Activated naive CD8-positive, alpha-beta T cell treated with anti-CD3 and anti-CD28 coated beads, Interleukin-2, amount 50 U/mL, for 24 hours (primary cell): ENCODE data around the gene SMARCD1.
A peak's percentile ranks its signal among the peaks of the same experiment; 100 is the strongest.
"Not testable (repeated sequence)": the region's sequence is repeated elsewhere in the genome, so short reads cannot be mapped to it uniquely, and the experiment has no call there.

Source experiments
- ATAC-seq: fragments of 150-1000 bp; cut with Tn5 transposase; one replicate; pipeline ENCODE4 v1.10.0; 2021
- DNase-seq: peaks from one replicate; pipeline ENCODE4 v3.0.0; 2021
- H3K27ac Mint-ChIP-seq: one replicate; pipeline ENCODE4 v1.8.0; 2021; ENCODE audit warnings: mild to moderate bottlenecking, mixed read lengths
- H3K27me3 Mint-ChIP-seq: one replicate; pipeline ENCODE4 v1.8.0; 2021; ENCODE audit warnings: mixed read lengths
- H3K36me3 Mint-ChIP-seq: one replicate; pipeline ENCODE4 v1.8.0; 2021; ENCODE audit warnings: low read depth, mixed read lengths
- H3K4me1 Mint-ChIP-seq: one replicate; pipeline ENCODE4 v1.8.0; 2021; ENCODE audit warnings: mixed read lengths
- H3K4me3 Mint-ChIP-seq: one replicate; pipeline ENCODE4 v1.8.0; 2021; ENCODE audit warnings: mild to moderate bottlenecking, moderate library complexity, mixed read lengths
- H3K9me3 Mint-ChIP-seq: one replicate; pipeline ENCODE4 v1.8.0; 2021; ENCODE audit warnings: mixed read lengths

The SMARCD1 gene

GRCh38 chr12:50078281-50078680 lies 6.9 kb upstream of the SMARCD1 start:
- H3K36me3 Mint-ChIP-seq = no peaks in the 10 kb centered on the region
- H3K27me3 Mint-ChIP-seq = no peaks in the 10 kb centered on the region
- H3K4me1 Mint-ChIP-seq = peaks cover 7% of the 10 kb centered on the region
- no peaks in the 10 kb centered on the region for H3K9me3 Mint-ChIP-seq
- H3K4me3 Mint-ChIP-seq = no peak overlapping the region
- no peak for ATAC-seq
- no peak for DNase-seq
- H3K27ac Mint-ChIP-seq = no peak overlapping the region

GRCh38 chr12:50079771-50080170 lies 5.4 kb upstream of the SMARCD1 start:
- Mint-ChIP-seq H3K4me3 (no peak overlapping the region), H3K4me1 (peaks cover 15% of the 10 kb centered on the region), H3K27ac (no peak overlapping the region), H3K9me3 (no peaks in the 10 kb centered on the region), H3K27me3 (no peaks in the 10 kb centered on the region), H3K36me3 (no peaks in the 10 kb centered on the region)
- DNase-seq (no peak), ATAC-seq (no peak)

DNA sequence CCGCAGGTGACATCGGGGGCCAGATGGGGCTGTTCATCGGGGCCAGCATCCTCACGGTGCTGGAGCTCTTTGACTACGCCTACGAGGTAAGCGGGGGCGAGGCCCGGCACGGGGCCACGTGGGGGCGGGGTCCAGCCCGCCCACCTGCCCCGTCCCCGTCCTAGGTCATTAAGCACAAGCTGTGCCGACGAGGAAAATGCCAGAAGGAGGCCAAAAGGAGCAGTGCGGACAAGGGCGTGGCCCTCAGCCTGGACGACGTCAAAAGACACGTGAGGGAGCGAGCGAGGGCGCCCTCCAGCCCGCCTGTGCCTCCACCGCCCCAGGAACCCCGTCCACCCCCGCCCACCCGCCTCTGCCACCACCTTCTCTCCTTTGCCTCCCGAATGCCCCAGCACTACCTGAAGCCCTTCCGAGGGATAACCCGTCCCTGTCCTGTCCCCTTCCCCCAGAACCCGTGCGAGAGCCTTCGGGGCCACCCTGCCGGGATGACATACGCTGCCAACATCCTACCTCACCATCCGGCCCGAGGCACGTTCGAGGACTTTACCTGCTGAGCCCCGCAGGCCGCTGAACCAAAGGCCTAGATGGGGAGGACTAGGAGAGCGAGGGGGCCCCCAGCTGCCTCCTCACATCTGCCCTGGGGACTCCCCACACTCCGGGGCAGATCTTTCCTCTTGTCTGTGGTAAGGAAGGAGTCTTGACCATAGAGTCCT lies 3.9 kb upstream of the SMARCD1 start:
- no peak overlapping the region for H3K4me3 Mint-ChIP-seq
- no peaks in the 10 kb centered on the region for H3K36me3 Mint-ChIP-seq
- DNase-seq (no peak), ATAC-seq (no peak)
- peaks cover 23% of the 10 kb centered on the region for H3K4me1 Mint-ChIP-seq
- H3K27me3 Mint-ChIP-seq = no peaks in the 10 kb centered on the region
- H3K27ac Mint-ChIP-seq = no peak overlapping the region
- H3K9me3 Mint-ChIP-seq = no peaks in the 10 kb centered on the region

GRCh38 chr12:50082644-50083043 lies 2.5 kb upstream of the SMARCD1 start:
- Mint-ChIP-seq H3K27ac (peak overlapping the region; percentile 9), H3K9me3 (no peaks in the 10 kb centered on the region), H3K4me3 (no peak overlapping the region), H3K36me3 (peaks cover 4% of the 10 kb centered on the region), H3K27me3 (no peaks in the 10 kb centered on the region), H3K4me1 (peaks cover 35% of the 10 kb centered on the region)
- DNase-seq (no peak), ATAC-seq (peak; percentile 27)

DNA sequence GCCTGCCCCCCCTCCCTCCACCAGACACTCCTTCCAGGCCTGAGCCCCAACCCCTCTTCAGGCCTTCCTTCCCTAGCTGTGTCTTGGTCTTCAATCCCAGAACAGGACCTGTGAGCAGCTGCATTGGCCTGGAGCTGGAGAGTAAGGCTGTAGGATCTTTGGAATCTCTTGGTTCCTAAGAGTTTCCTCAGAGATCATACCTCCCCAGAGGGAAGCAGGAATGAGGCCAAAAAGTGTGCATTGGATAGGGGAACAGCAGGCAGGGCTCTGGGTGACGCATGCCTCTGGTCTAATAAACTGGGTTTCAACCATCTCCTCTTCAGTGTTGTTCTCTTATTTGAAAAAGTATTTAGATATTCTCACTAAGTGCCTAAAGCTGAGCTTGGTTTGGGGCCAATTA lies 1.8 kb upstream of the SMARCD1 start:
- ATAC-seq (no peak), DNase-seq (no peak)
- peak overlapping the region; percentile 70 for H3K4me3 Mint-ChIP-seq
- H3K4me1 Mint-ChIP-seq = peaks cover 41% of the 10 kb centered on the region
- H3K36me3 Mint-ChIP-seq = peaks cover 4% of the 10 kb centered on the region
- H3K27me3 Mint-ChIP-seq = no peaks in the 10 kb centered on the region
- H3K27ac Mint-ChIP-seq = peak overlapping the region; percentile 83
- H3K9me3 Mint-ChIP-seq = no peaks in the 10 kb centered on the region

DNA sequence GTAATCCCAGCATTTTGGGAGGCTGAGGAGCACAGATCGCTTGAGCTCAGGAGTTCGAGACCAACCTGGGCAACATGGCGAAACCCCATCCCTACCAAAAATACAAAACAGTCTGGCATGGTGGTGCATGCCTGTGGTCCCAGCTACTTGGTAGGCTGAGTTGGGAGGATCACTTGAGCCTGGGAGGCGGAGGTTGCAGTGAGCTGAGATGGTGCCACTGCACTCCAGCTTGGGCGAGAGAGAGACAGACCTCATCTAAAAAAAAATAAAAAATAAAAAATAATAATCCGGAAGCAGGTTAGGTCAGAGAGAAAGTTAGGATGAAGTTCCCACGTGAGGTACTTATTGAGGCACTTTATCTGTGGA lies 750 bp upstream of the SMARCD1 start:
- not testable (repeated sequence) for H3K27me3 Mint-ChIP-seq, ATAC-seq, H3K9me3 Mint-ChIP-seq, DNase-seq
- Mint-ChIP-seq H3K4me1 (peaks cover 45% of the 10 kb centered on the region), H3K4me3 (peak overlapping the region; percentile 91), H3K27ac (peak overlapping the region; percentile 96), H3K36me3 (peaks cover 13% of the 10 kb centered on the region)

DNA sequence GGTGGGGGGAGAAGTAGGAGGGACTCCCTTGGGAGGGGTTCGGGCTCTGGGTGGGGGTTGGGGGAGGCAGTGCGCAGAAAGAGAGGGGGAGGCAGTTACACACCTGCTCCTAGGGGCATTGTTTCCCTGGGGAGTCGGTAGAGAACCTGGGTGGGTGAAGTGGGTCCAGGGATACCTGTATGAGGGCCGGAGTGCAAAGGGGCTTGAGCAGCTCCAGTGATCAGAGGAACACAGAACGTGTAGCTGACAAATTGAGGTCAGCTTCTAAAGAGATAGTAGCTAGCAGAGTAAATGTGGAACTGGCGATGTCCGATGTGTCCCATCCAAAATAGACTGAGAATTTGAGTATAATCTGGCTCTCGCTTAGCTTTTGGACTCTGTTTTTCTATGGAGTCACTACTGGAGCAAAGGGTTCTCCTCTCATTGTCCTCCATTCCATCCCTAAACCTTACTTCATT lies 502 bp downstream of the SMARCD1 start:
- H3K27me3 Mint-ChIP-seq = no peaks in the 10 kb centered on the region
- peak overlapping the region; percentile 91 for H3K4me3 Mint-ChIP-seq
- peak overlapping the region; percentile 81 for H3K27ac Mint-ChIP-seq
- peaks cover 45% of the 10 kb centered on the region for H3K4me1 Mint-ChIP-seq
- DNase-seq (no peak), ATAC-seq (no peak)
- H3K9me3 Mint-ChIP-seq = no peaks in the 10 kb centered on the region
- H3K36me3 Mint-ChIP-seq = peaks cover 23% of the 10 kb centered on the region

GRCh38 chr12:50086148-50086547 lies 1.0 kb downstream of the SMARCD1 start:
- Mint-ChIP-seq H3K27me3 (no peaks in the 10 kb centered on the region), H3K36me3 (peaks cover 26% of the 10 kb centered on the region), H3K27ac (peak overlapping the region; percentile 81), H3K9me3 (no peaks in the 10 kb centered on the region), H3K4me1 (peaks cover 45% of the 10 kb centered on the region), H3K4me3 (peak overlapping the region; percentile 91)
- no peak for DNase-seq
- no peak for ATAC-seq

- Mint-ChIP-seq H3K36me3 (peaks cover 31% of the 10 kb centered on the region), H3K9me3 (no peaks in the 10 kb centered on the region), H3K27me3 (no peaks in the 10 kb centered on the region), H3K4me1 (peaks cover 45% of the 10 kb centered on the region), H3K27ac (peak overlapping the region; percentile 60), H3K4me3 (peak overlapping the region; percentile 3)
- ATAC-seq (no peak), DNase-seq (no peak)
Observed at GRCh38 chr12:50087151-50087550, 2.0 kb downstream of the SMARCD1 start.

DNA sequence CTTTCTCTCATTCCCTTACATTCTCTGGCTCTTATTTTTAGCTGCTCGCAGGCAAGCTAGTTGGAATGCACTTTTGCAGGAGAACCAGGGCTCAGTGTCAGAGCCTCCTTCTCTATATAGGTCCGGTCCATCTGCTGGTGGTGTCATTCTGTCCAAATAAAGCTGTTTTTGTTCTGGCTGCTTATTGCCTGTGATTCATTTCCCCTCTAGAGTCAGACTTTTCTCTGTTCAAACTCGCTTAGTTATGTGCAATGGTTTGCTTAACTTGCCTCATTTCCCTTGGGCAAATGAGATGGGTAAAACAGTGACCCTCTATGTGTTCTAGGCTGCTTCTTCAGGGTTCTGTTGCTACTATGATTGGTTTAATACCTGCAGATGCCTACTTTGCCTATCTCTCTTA lies 2.9 kb downstream of the SMARCD1 start:
- H3K36me3 Mint-ChIP-seq = peaks cover 34% of the 10 kb centered on the region
- ATAC-seq (no peak), DNase-seq (no peak)
- H3K27ac Mint-ChIP-seq = peak overlapping the region; percentile 23
- no peaks in the 10 kb centered on the region for H3K27me3 Mint-ChIP-seq
- H3K4me1 Mint-ChIP-seq = peaks cover 39% of the 10 kb centered on the region
- H3K4me3 Mint-ChIP-seq = no peak overlapping the region
- no peaks in the 10 kb centered on the region for H3K9me3 Mint-ChIP-seq

DNA sequence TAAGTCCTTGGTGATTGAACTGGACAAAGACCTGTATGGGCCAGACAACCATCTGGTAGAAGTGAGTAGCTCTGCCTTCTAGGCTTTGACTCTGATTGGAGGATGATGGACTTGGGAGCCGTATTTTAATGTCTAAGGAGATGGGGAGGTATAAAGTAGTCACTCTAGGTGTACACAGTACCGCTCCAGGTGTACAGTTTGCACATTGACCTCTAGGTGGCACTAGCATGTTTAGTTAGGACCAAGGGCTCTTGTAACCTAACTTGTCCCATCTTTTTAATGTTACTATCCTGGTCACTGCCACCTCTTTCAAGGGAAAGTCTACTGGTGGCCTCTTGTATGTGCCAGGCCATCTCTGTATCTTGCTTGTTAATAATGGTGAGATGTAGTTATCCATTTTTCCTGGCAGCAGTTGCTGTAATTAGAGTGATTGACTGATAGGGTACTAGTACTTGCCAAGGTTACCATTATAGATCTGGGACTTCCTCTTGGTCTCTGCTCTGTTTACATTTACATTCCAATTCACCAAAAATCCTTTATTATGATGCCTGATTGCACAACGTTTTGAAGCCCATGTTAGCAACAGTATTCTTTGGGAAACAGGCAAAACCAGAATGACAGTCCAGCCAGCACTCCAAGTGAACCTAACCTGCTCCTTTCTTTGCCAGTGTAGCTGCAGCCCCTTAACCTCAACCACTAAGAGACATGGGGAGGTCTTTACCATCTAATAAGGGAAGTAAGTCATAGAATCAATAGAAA lies 3.6 kb downstream of the SMARCD1 start:
- Mint-ChIP-seq H3K27me3 (no peaks in the 10 kb centered on the region), H3K36me3 (peaks cover 34% of the 10 kb centered on the region), H3K4me3 (no peak overlapping the region), H3K27ac (peak overlapping the region; percentile 14), H3K9me3 (no peaks in the 10 kb centered on the region), H3K4me1 (peaks cover 33% of the 10 kb centered on the region)
- DNase-seq = peak; percentile 54
- peak; percentile 31 for ATAC-seq

- ATAC-seq = no peak
- no peaks in the 10 kb centered on the region for H3K27me3 Mint-ChIP-seq
Observed at GRCh38 chr12:50089730-50090129, 4.6 kb downstream of the SMARCD1 start.

GRCh38 chr12:50090391-50090790 lies 5.2 kb downstream of the SMARCD1 start:
- DNase-seq (no peak), ATAC-seq (no peak)
- H3K27ac Mint-ChIP-seq = no peak overlapping the region
- H3K4me1 Mint-ChIP-seq = peaks cover 29% of the 10 kb centered on the region
- no peak overlapping the region for H3K4me3 Mint-ChIP-seq
- H3K9me3 Mint-ChIP-seq = no peaks in the 10 kb centered on the region
- H3K27me3 Mint-ChIP-seq = no peaks in the 10 kb centered on the region
- H3K36me3 Mint-ChIP-seq = peaks cover 46% of the 10 kb centered on the region

More at GRCh38 chr12:50089730-50090129, 4.6 kb downstream of the SMARCD1 start:
- H3K27ac Mint-ChIP-seq = no peak overlapping the region
- H3K4me1 Mint-ChIP-seq = peaks cover 30% of the 10 kb centered on the region
- no peak overlapping the region for H3K4me3 Mint-ChIP-seq
- H3K9me3 Mint-ChIP-seq = no peaks in the 10 kb centered on the region
- H3K36me3 Mint-ChIP-seq = peaks cover 42% of the 10 kb centered on the region
- DNase-seq = no peak

DNA sequence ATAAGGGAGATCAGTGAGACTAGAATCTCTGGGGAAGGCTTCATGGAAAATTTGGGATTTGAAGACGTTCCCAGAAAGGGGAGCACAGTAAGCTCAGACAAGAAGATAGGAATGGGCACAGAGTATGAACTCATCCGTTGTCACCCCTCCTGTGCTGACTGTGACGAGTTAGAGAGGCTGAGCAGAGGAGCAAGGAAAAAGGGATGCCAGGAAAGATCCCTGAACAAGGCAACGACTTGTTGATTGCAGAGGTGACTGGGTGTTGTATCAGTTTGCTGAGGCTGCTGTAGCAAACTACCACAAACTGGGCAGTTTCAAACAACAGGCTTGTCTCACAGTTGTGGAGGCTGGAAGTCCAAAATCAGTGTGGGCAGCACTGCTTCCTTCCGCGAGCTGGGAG lies 12.8 kb downstream of the SMARCD1 start:
- Mint-ChIP-seq H3K9me3 (no peaks in the 10 kb centered on the region), H3K4me1 (no peaks in the 10 kb centered on the region), H3K36me3 (peaks cover 56% of the 10 kb centered on the region), H3K4me3 (no peak overlapping the region), H3K27ac (no peak overlapping the region), H3K27me3 (no peaks in the 10 kb centered on the region)
- no peak for ATAC-seq
- no peak for DNase-seq

DNA sequence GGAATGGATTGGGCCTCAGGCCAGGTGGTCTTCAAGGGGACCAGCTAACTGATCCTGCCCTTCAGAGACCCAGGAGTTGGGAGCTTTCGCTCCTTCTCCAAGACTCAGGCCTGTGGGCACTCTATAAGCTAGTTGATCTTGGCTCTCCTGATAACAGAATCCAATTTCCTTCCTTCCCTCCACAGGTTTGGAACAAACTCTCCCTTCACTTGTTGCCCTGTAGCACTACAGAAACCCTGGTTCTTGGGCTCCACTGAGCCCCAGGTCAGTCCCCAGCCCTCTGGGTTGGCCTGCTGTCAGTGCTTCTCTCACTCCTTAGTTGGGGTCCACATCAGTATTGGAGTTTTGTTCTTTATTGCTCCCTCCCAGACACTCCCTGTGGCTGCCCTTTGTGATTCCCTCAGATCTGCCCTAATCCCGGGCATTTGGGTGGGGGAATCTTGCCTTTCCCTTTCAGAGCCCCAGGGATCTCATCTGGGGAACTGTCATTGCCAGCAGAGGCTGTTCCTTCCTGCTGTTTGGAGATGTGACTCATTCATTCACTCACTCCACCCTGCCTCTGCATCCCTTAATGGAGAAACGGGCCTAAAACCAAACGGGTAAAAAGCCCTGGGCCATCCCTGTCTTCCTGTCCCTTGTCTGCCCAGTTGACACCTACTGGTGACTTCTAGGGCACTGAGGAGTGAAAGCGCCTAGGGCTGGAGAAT lies 14.3 kb downstream of the SMARCD1 start:
- no peak overlapping the region for H3K4me3 Mint-ChIP-seq
- peaks cover 50% of the 10 kb centered on the region for H3K36me3 Mint-ChIP-seq
- no peak for DNase-seq
- H3K4me1 Mint-ChIP-seq = peaks cover 3% of the 10 kb centered on the region
- no peaks in the 10 kb centered on the region for H3K9me3 Mint-ChIP-seq
- H3K27me3 Mint-ChIP-seq = no peaks in the 10 kb centered on the region
- no peak for ATAC-seq
- H3K27ac Mint-ChIP-seq = no peak overlapping the region
